ENCODE data around the gene TGIF1.
"Not testable (repeated sequence)": the region's sequence is repeated elsewhere in the genome, so short reads cannot be mapped to it uniquely, and the experiment has no call there.

Gene TGIF1

GRCh38 chr18:3450012-3450798 lies at the start of gene TGIF1:
Gene TGIF1 (plus strand): TSS chr18:3450172. CDS start chr18:3450490, 318 bp downstream.
- peak; percentile 56 for DNase-seq (ENCODE audit: low read depth)

- no peak for DNase-seq (ENCODE audit: low read depth)
These were observed 49.2 kb upstream of the TGIF1 start for GRCh38 chr18:3400567-3401296.

- no peak for DNase-seq (ENCODE audit: low read depth)
These were observed 48.0 kb upstream of the TGIF1 start for GRCh38 chr18:3401669-3402620.

GRCh38 chr18:3402982-3403451 lies 47.0 kb upstream of the TGIF1 start:
- DNase-seq (ENCODE audit: low read depth): no peak

GRCh38 chr18:3405713-3406112 lies 44.3 kb upstream of the TGIF1 start:
- no peak for DNase-seq (ENCODE audit: low read depth)

- no peak for DNase-seq (ENCODE audit: low read depth)
These were observed 41.9 kb upstream of the TGIF1 start for GRCh38 chr18:3408107-3408506.

- no peak for DNase-seq (ENCODE audit: low read depth)
These were observed 40.2 kb upstream of the TGIF1 start for GRCh38 chr18:3409811-3410210.

DNA sequence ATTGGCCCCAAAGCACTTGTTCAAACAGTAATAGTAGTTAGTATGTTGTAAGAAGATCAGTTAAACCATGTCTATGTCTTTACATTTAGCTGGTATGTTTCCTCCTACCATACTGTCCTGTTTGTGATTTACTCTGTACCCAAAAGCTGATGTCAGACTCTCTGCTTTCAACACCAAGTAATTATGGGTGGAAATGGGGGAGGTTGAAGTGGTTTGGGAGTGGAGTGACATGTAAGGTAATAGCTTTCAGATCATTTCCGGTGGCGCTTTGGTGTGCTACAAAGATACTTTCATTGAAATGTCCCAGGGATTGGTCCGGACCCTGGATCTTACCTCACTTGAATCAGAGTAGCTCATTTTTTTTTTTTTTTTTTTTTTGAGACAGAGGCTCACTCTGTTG lies 39.7 kb upstream of the TGIF1 start:
- DNase-seq (ENCODE audit: low read depth): no peak

GRCh38 chr18:3410876-3411275 lies 39.1 kb upstream of the TGIF1 start:
- not testable (repeated sequence) for DNase-seq (ENCODE audit: low read depth)

GRCh38 chr18:3411327-3411726 lies 38.6 kb upstream of the TGIF1 start:
- DNase-seq (ENCODE audit: low read depth): no peak

- no peak for DNase-seq (ENCODE audit: low read depth)
These were observed 38.1 kb upstream of the TGIF1 start for GRCh38 chr18:3411854-3412268.

GRCh38 chr18:3412528-3412927 lies 37.4 kb upstream of the TGIF1 start:
- not testable (repeated sequence) for DNase-seq (ENCODE audit: low read depth)

DNA sequence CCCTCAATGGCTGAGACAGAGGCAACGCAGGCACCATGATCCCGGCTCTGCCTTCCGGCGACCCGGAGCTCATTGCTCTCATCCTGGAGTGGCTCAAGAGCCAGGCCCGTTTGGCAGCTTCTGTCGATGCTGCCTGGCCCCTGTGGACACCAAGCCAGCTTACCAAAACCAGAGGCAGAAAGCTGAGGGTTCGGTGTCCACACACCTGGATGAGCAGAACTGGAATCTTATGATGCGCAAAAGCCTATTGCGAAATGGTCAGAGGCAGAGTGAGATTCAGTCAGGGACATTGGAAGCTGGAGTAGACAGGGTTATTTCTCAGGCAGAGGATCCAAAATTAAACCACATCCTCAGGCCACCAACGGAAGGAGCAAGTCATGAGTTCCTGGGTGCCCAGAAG lies 34.9 kb upstream of the TGIF1 start:
- DNase-seq (ENCODE audit: low read depth): no peak

- DNase-seq (ENCODE audit: low read depth): no peak
These were observed 31.9 kb upstream of the TGIF1 start for GRCh38 chr18:3418083-3418482.

- no peak for DNase-seq (ENCODE audit: low read depth)
These were observed 29.1 kb upstream of the TGIF1 start for GRCh38 chr18:3420919-3421279.

- DNase-seq (ENCODE audit: low read depth): no peak
These were observed 27.1 kb upstream of the TGIF1 start for GRCh38 chr18:3422905-3423304.

- DNase-seq (ENCODE audit: low read depth): no peak
These were observed 25.6 kb upstream of the TGIF1 start for GRCh38 chr18:3424280-3424890.

GRCh38 chr18:3425030-3425429 lies 24.9 kb upstream of the TGIF1 start:
- DNase-seq (ENCODE audit: low read depth): no peak

DNA sequence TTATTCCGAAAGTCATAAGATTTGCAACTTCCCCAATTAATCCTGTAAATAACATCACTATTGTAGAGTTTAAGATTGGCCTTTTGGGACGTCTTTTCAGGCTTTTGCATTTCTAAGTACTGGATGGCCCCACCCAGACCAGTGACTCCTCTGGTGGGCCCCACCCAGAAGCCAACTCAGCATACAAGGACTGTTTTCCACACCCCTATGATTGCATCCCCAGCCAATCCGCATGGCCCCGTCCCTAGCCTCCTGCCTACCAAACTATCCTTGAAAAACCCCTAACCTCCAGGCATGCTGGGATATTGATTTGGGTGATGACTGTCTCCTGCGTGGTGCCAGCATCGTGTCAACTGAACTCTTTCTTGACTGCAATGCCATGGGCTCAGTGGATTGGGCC lies 24.5 kb upstream of the TGIF1 start:
- no peak for DNase-seq (ENCODE audit: low read depth)

GRCh38 chr18:3426074-3426473 lies 23.9 kb upstream of the TGIF1 start:
- DNase-seq (ENCODE audit: low read depth): no peak

DNA sequence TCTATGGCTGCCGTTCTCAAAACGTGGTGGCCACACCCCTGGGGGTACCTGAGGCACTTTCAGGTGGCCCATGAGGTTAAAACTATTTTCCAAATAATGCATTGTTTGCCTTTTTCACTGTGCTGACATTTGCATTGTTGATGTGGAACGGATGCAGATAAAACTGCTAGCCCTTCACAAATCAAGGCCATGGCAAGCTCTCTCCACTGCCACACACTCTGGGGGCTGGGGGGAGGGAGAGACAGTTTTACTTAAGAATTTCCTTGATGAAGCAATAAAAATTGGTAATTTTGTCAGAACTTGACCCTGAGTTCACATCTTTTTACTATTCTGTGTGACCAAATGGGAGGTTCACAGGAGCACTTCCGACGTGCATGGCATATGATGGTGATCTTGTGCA lies 22.0 kb upstream of the TGIF1 start:
- DNase-seq (ENCODE audit: low read depth): no peak

GRCh38 chr18:3429121-3429520 lies 20.9 kb upstream of the TGIF1 start:
- DNase-seq (ENCODE audit: low read depth): no peak

Data from stimulated activated CD8-positive, alpha-beta memory T cell treated with anti-CD3 and anti-CD28 coated beads, Interleukin-12 subunit alpha, Interleukin-12 subunit beta, amount 100 ng/mL, for 1 hour (primary cell).